HUES6 (cell line): ENCODE data around the gene MARK1.
A peak's percentile ranks its signal among the peaks of the same experiment; 100 is the strongest.

ENCODE experiments used
- H3K27ac ChIP-seq: 2 replicates; pipeline ENCODE4 v1.7.0; 2013; ENCODE audit warnings: low read depth, mild to moderate bottlenecking, low read length, inconsistent platforms
- H3K27me3 ChIP-seq: 2 replicates; pipeline ENCODE4 v1.6.1; 2013; ENCODE audit warnings: low read length; ENCODE audit not compliant: control insufficient read depth, insufficient read depth
- H3K36me3 ChIP-seq: 2 replicates; pipeline ENCODE4 v1.6.1; 2013; ENCODE audit warnings: low read length; ENCODE audit not compliant: control insufficient read depth, insufficient read depth
- H3K4me1 ChIP-seq: 2 replicates; pipeline ENCODE4 v1.6.1; 2013; ENCODE audit warnings: low read length; ENCODE audit not compliant: control insufficient read depth, insufficient read depth
- H3K4me3 ChIP-seq: 2 replicates; pipeline ENCODE4 v1.5.1; 2013; ENCODE audit warnings: low read depth, low read length
- H3K9ac ChIP-seq: one replicate; pipeline ENCODE4 v1.6.1; 2013; ENCODE audit warnings: mild to moderate bottlenecking, low read length
- H3K9me3 ChIP-seq: 2 replicates; pipeline ENCODE4 v1.6.1; 2013; ENCODE audit warnings: low read depth, low read length; ENCODE audit not compliant: control insufficient read depth, insufficient read depth

Gene MARK1

GRCh38 chr1:220616836-220617235 lies 88.9 kb downstream of the MARK1 start:
- Histone ChIP-seq H3K27me3 (no peaks in the 10 kb centered on the region), H3K36me3 (peaks cover 7% of the 10 kb centered on the region; the same call in 1 of the 2 replicates), H3K4me3 (no peak overlapping the region), H3K27ac (no peak overlapping the region), H3K9ac (no peak overlapping the region), H3K9me3 (no peaks in the 10 kb centered on the region), H3K4me1 (no peaks in the 10 kb centered on the region)

GRCh38 chr1:220628431-220628830 lies 100.5 kb downstream of the MARK1 start:
- Histone ChIP-seq H3K36me3 (peaks cover 8% of the 10 kb centered on the region), H3K27me3 (no peaks in the 10 kb centered on the region), H3K4me3 (no peak overlapping the region), H3K4me1 (peaks cover 7% of the 10 kb centered on the region), H3K27ac (no peak overlapping the region), H3K9me3 (no peaks in the 10 kb centered on the region), H3K9ac (no peak overlapping the region)

- peak overlapping the region; percentile 5; the same call in 1 of the 2 replicates for H3K27ac ChIP-seq
- H3K4me3 ChIP-seq = no peak overlapping the region
- no peaks in the 10 kb centered on the region for H3K9me3 ChIP-seq
- H3K9ac ChIP-seq = no peak overlapping the region
- no peaks in the 10 kb centered on the region for H3K27me3 ChIP-seq
- peaks cover 14% of the 10 kb centered on the region for H3K36me3 ChIP-seq
- peaks cover 7% of the 10 kb centered on the region for H3K4me1 ChIP-seq
Observed at GRCh38 chr1:220631238-220631815, 103.4 kb downstream of the MARK1 start.

- no peaks in the 10 kb centered on the region for H3K27me3 ChIP-seq
- no peak overlapping the region for H3K4me3 ChIP-seq
- H3K36me3 ChIP-seq = peaks cover 31% of the 10 kb centered on the region
- no peak overlapping the region for H3K9ac ChIP-seq
- peaks cover 2% of the 10 kb centered on the region; the same call in 1 of the 2 replicates for H3K9me3 ChIP-seq
- H3K4me1 ChIP-seq = no peaks in the 10 kb centered on the region; the same call in 1 of the 2 replicates
- H3K27ac ChIP-seq = no peak overlapping the region
Observed at GRCh38 chr1:220637759-220638158, 109.8 kb downstream of the MARK1 start.

- peaks cover 15% of the 10 kb centered on the region for H3K36me3 ChIP-seq
- H3K27ac ChIP-seq = no peak overlapping the region
- no peaks in the 10 kb centered on the region; the same call in 1 of the 2 replicates for H3K4me1 ChIP-seq
- no peak overlapping the region for H3K4me3 ChIP-seq
- H3K9ac ChIP-seq = no peak overlapping the region
- no peaks in the 10 kb centered on the region for H3K27me3 ChIP-seq
- H3K9me3 ChIP-seq = peaks cover 2% of the 10 kb centered on the region; the same call in 1 of the 2 replicates
Observed at GRCh38 chr1:220642285-220642684, 114.3 kb downstream of the MARK1 start.

- Histone ChIP-seq H3K27ac (no peak overlapping the region), H3K27me3 (no peaks in the 10 kb centered on the region)
Observed at GRCh38 chr1:220652995-220653394, 125.1 kb downstream of the MARK1 start.

GRCh38 chr1:220655509-220655908 lies 127.6 kb downstream of the MARK1 start:
- no peaks in the 10 kb centered on the region for H3K4me1 ChIP-seq
- no peak overlapping the region for H3K9ac ChIP-seq
- H3K27ac ChIP-seq = no peak overlapping the region
- H3K27me3 ChIP-seq = no peaks in the 10 kb centered on the region
- H3K9me3 ChIP-seq = no peaks in the 10 kb centered on the region
- no peak overlapping the region for H3K4me3 ChIP-seq
- peaks cover 19% of the 10 kb centered on the region for H3K36me3 ChIP-seq

More at GRCh38 chr1:220652995-220653394, 125.1 kb downstream of the MARK1 start:
- Histone ChIP-seq H3K9me3 (no peaks in the 10 kb centered on the region), H3K36me3 (peaks cover 19% of the 10 kb centered on the region), H3K4me1 (no peaks in the 10 kb centered on the region), H3K4me3 (no peak overlapping the region), H3K9ac (no peak overlapping the region)

GRCh38 chr1:220655961-220656740 lies 128.2 kb downstream of the MARK1 start:
- H3K36me3 ChIP-seq = peaks cover 19% of the 10 kb centered on the region
- H3K4me3 ChIP-seq = no peak overlapping the region
- H3K9me3 ChIP-seq = no peaks in the 10 kb centered on the region
- no peak overlapping the region for H3K27ac ChIP-seq
- no peak overlapping the region for H3K9ac ChIP-seq
- H3K4me1 ChIP-seq = no peaks in the 10 kb centered on the region
- H3K27me3 ChIP-seq = no peaks in the 10 kb centered on the region

GRCh38 chr1:220666349-220666748 lies 138.4 kb downstream of the MARK1 start:
- no peaks in the 10 kb centered on the region for H3K4me1 ChIP-seq
- H3K27ac ChIP-seq = no peak overlapping the region
- H3K4me3 ChIP-seq = no peak overlapping the region
- no peaks in the 10 kb centered on the region; the same call in 1 of the 2 replicates for H3K9me3 ChIP-seq
- H3K36me3 ChIP-seq = no peaks in the 10 kb centered on the region
- no peaks in the 10 kb centered on the region for H3K27me3 ChIP-seq
- no peak overlapping the region for H3K9ac ChIP-seq

- Histone ChIP-seq H3K27me3 (no peaks in the 10 kb centered on the region), H3K36me3 (no peaks in the 10 kb centered on the region), H3K27ac (no peak overlapping the region), H3K4me3 (no peak overlapping the region), H3K4me1 (no peaks in the 10 kb centered on the region), H3K9me3 (no peaks in the 10 kb centered on the region; the same call in 1 of the 2 replicates), H3K9ac (no peak overlapping the region)
Observed at GRCh38 chr1:220669005-220669404, 141.1 kb downstream of the MARK1 start.

GRCh38 chr1:220670365-220670764 lies 142.4 kb downstream of the MARK1 start:
- H3K27ac ChIP-seq = no peak overlapping the region
- H3K36me3 ChIP-seq = no peaks in the 10 kb centered on the region
- H3K4me1 ChIP-seq = no peaks in the 10 kb centered on the region
- H3K9ac ChIP-seq = no peak overlapping the region
- no peak overlapping the region for H3K4me3 ChIP-seq
- no peaks in the 10 kb centered on the region; the same call in 1 of the 2 replicates for H3K9me3 ChIP-seq
- no peaks in the 10 kb centered on the region for H3K27me3 ChIP-seq
